K562 (cell line): ENCODE measurements around the gene VSNL1. TPM values are rescaled to one million over a fixed set of nuclear protein-coding genes. Genes with fewer than 3 reads are reported as not detected.

Experiments used
- ATF2 ChIP-seq: sonication (generic); formaldehyde crosslinking; IDR thresholded peaks from 2 replicates; pipeline ENCODE4 v1.8.1; 2022; ENCODE audit warnings: missing genetic modification reagents
- BHLHE40 ChIP-seq: IDR thresholded peaks from 2 replicates; pipeline ENCODE4 v1.6.1; 2011; ENCODE audit warnings: low read length, improper control_type of control experiment
- BRD4 ChIP-seq: fragments of 200-600 bp; sonication (generic); IDR thresholded peaks from 2 replicates; pipeline ENCODE4 v1.6.1; 2017; ENCODE audit warnings: inconsistent platforms
- C11orf30 ChIP-seq: fragments of 450-650 bp; IDR thresholded peaks from 2 replicates; pipeline ENCODE4 v1.6.1; 2016; ENCODE audit warnings: low read depth, mild to moderate bottlenecking
- E2F1 ChIP-seq: sonication (generic); formaldehyde crosslinking; IDR thresholded peaks from 2 replicates; pipeline ENCODE4 v1.8.1; 2023; ENCODE audit warnings: mild to moderate bottlenecking, missing genetic modification reagents, moderate library complexity
- KAT7 ChIP-seq: sonication (generic); formaldehyde crosslinking; IDR thresholded peaks from 2 replicates; pipeline ENCODE4 v1.8.0; 2022; ENCODE audit warnings: missing genetic modification reagents, mild to moderate bottlenecking, borderline replicate concordance
- MBD2 ChIP-seq: sonication (generic); IDR thresholded peaks from 2 replicates; pipeline ENCODE4 v1.6.1; 2016; ENCODE audit warnings: low read depth, borderline replicate concordance
- MEIS2 ChIP-seq: fragments of 450-650 bp; IDR thresholded peaks from 2 replicates; pipeline ENCODE4 v1.6.1; 2014; ENCODE audit warnings: mild to moderate bottlenecking; ENCODE audit not compliant: partially characterized antibody
- MLX ChIP-seq, 2 experiments: fragments of 450-650 bp in 1 of 2; sonication (generic) in 1 of 2; formaldehyde crosslinking; conservative IDR thresholded peaks; 2 replicates each; pipeline versions ENCODE4 v1.4.0 to v1.8.1; 2020 to 2022; ENCODE audit warnings: mild to moderate bottlenecking in 1 of 2, missing genetic modification reagents in 1 of 2
- MTA3 ChIP-seq: fragments of 450-650 bp; formaldehyde crosslinking; IDR thresholded peaks from 2 replicates; pipeline ENCODE4 v1.6.1; 2017; ENCODE audit warnings: mild to moderate bottlenecking, borderline replicate concordance
- MXD1 ChIP-seq: fragments of 250-450 bp; sonication (Bioruptor Pico); IDR thresholded peaks from 2 replicates; pipeline ENCODE4 v1.8.0; 2021; ENCODE audit warnings: borderline replicate concordance, mild to moderate bottlenecking, moderate library complexity; ENCODE audit not compliant: poor library complexity, severe bottlenecking
- POLR2H ChIP-seq: IDR thresholded peaks from 2 replicates; pipeline ENCODE4 v1.6.1; 2016; ENCODE audit warnings: missing genetic modification characterization, low read depth, mild to moderate bottlenecking, control low read depth, missing compliant biosample characterization, moderate library complexity
- PURB ChIP-seq: sonication (generic); formaldehyde crosslinking; IDR thresholded peaks from 2 replicates; pipeline ENCODE4 v1.9.0; 2021; ENCODE audit warnings: low read depth, mild to moderate bottlenecking, missing genetic modification reagents
- SPI1 ChIP-seq: IDR thresholded peaks from 2 replicates; pipeline ENCODE4 v1.6.1; 2011; ENCODE audit warnings: low read depth, low read length, control low read depth, borderline replicate concordance
- SRF ChIP-seq, 2 experiments: fragments of 250-450, 450-650 bp in 1 of 2; sonication (Bioruptor Pico) in 1 of 2; sonication (generic) in 1 of 2; formaldehyde crosslinking; IDR thresholded peaks; 2 replicates each; pipeline versions ENCODE4 v1.5.0 to v1.5.1; 2020 to 2022; ENCODE audit warnings: mild to moderate bottlenecking in 1 of 2, missing genetic modification reagents in 1 of 2
- STAT5A ChIP-seq: IDR thresholded peaks from 2 replicates; pipeline ENCODE4 v1.6.1; 2012; ENCODE audit warnings: low read length, inconsistent platforms, borderline replicate concordance
- ZNF280A ChIP-seq: fragments of 450-650 bp; IDR thresholded peaks from 2 replicates; pipeline ENCODE4 v1.6.1; 2018; ENCODE audit warnings: mild to moderate bottlenecking, low read depth; ENCODE audit not compliant: partially characterized antibody
- ZNF311 ChIP-seq: fragments of 250-450 bp; sonication (Bioruptor Pico); IDR thresholded peaks from 2 replicates; pipeline ENCODE4 v1.4.0; 2020; ENCODE audit warnings: mild to moderate bottlenecking, moderate library complexity
- ZNF384 ChIP-seq: IDR thresholded peaks from 2 replicates; pipeline ENCODE4 v1.6.1; 2012; ENCODE audit warnings: low read depth, low read length, improper control_type of control experiment
- ZNF551 ChIP-seq: fragments of 250-450 bp; sonication (Bioruptor Pico); IDR thresholded peaks from 2 replicates; pipeline ENCODE4 v1.5.0; 2021; ENCODE audit warnings: mild to moderate bottlenecking, moderate library complexity
- ZNF696 ChIP-seq: fragments of 250-450 bp; sonication (Bioruptor Pico); conservative IDR thresholded peaks from 2 replicates; pipeline ENCODE4 v1.4.0; 2020; ENCODE audit warnings: mild to moderate bottlenecking, moderate library complexity
- ZSCAN32 ChIP-seq: fragments of 450-650 bp; formaldehyde crosslinking; IDR thresholded peaks from 2 replicates; pipeline ENCODE4 v1.4.0; 2020; ENCODE audit warnings: mild to moderate bottlenecking, moderate library complexity
- polyA plus RNA-seq, 8 experiments: library from polyadenylated mRNA; depleted of rRNA in 4 of 8; stranded (reverse) in 5 of 8; unstranded in 3 of 8; fragments of >200 nt; fragmentation: Nextera tagmentation in 2 of 8; fragmentation: Illumina TruSeq in 1 of 8; extraction: Ambion mirVana in 2 of 8; extraction: Trizol in 1 of 8; gene quantifications; 2 replicates each; pipeline versions ENCODE4 v1.2.1 to v1.2.3, GENCODE V29; 2011 to 2014; ENCODE audit warnings: inconsistent platforms in 1 of 8, missing spikeins in 1 of 8
- total RNA-seq, 7 experiments: library from RNA; depleted of rRNA in 6 of 7; stranded (reverse); fragments of >200 nt in 6 of 7; fragmentation: Illumina TruSeq in 2 of 7; extraction: Trizol in 2 of 7; gene quantifications; 2 replicates each; pipeline versions ENCODE4 v1.2.1 to v1.2.3, GENCODE V29; 2011 to 2021; ENCODE audit warnings: low replicate concordance in 1 of 7

Gene VSNL1
- total and polyA plus RNA-seq, 9 of the 15 experiments (the other 6 are each of a cell fraction or from before 2014, with no cell fraction given) = 0.20 TPM; not detected in 8

DNA sequence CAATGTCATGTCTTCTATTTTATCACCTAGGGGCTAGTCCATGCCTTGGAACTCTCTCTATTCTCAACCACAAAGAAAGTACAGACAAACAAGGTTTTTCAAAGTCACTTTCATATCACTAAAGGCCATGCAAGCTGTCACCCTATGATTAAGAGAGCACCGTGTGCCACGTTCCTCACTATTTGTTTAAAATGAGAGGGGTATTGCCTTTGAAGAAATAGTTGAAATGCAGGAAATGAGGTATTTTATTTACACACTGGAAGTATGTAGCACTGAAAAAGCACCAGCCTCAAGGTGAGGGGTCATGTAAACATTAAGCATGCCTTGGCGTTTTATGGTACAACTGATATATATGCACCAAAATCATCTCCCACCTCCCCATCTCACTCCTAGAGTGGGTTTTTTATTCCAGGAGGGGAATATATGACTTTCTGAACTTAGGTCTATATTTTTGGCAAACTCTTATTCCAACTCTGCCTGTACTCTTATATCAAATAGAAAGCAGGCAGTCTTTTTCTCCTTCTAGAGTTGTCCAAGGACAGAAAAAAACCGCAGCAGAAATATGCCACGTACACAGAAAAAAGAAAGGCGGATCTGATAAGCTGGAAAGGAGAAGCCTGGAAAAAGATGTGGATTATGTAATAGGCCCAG is 53.5 kb downstream of the VSNL1 start (continued):
- TF ChIP-seq POLR2H (tag) = no peak
- no peak for TF ChIP-seq E2F1 (CRISPR knock-in tag)
- TF ChIP-seq ZNF696 (CRISPR knock-in tag) = no peak
- TF ChIP-seq ATF2 (CRISPR knock-in tag) = no peak
- no peak for TF ChIP-seq MBD2
- no peak for TF ChIP-seq SRF (CRISPR knock-in tag; IDR thresholded peaks at IDR 0.05)
- no peak for TF ChIP-seq ZNF280A
- no peak for TF ChIP-seq MXD1 (CRISPR knock-in tag)
- no peak for TF ChIP-seq SPI1
- TF ChIP-seq MTA3 = no peak
- peak; percentile 32; the same call in 1 of the 2 replicates for TF ChIP-seq C11orf30
- no peak for TF ChIP-seq BRD4
- TF ChIP-seq MEIS2 = peak; percentile 94
- no peak for TF ChIP-seq ZNF311 (CRISPR knock-in tag)
- TF ChIP-seq MLX (CRISPR knock-in tag; conservative IDR thresholded peaks at IDR 0.05) = no peak
- peak; percentile 63; the same call in 1 of the 2 replicates for TF ChIP-seq BHLHE40
- peak; percentile 44; the same call in 1 of the 2 replicates for TF ChIP-seq STAT5A
- TF ChIP-seq KAT7 (CRISPR knock-in tag) = no peak; the same call in 1 of the 2 replicates
- TF ChIP-seq ZNF551 (CRISPR knock-in tag) = no peak
- TF ChIP-seq ZSCAN32 (CRISPR knock-in tag) = no peak
- TF ChIP-seq PURB (CRISPR knock-in tag) = no peak
- no peak for TF ChIP-seq ZNF384
